Stimulated activated CD8-positive, alpha-beta memory T cell treated with anti-CD3 and anti-CD28 coated beads, Interleukin-4, amount 100 ng/mL, for 4 hours (primary cell): ENCODE measurements around the gene CYB5A.
"Not testable (repeated sequence)": the region's sequence is repeated elsewhere in the genome, so short reads cannot be mapped to it uniquely, and the experiment has no call there.

ENCODE experiments used
- DNase-seq, 2 donors: peaks; one replicate each; pipeline ENCODE4 v3.0.0-alpha.2; 2020; ENCODE audit warnings: low read depth in 2 of 2, low spot score in 1 of 2

CYB5A gene

GRCh38 chr18:74291771-74292540 is at the start of gene CYB5A:
Gene CYB5A (minus strand): TSS chr18:74291963. CDS start chr18:74291875, 88 bp downstream.
- DNase-seq, result peak; percentile 98

- DNase-seq, result no peak
Measured at GRCh38 chr18:74337912-74338309, 46.1 kb upstream of the CYB5A start.

GRCh38 chr18:74337155-74337911 is 45.6 kb upstream of the CYB5A start:
- DNase-seq, result no peak

- DNase-seq, result no peak
Measured at GRCh38 chr18:74336656-74337055, 44.9 kb upstream of the CYB5A start.

GRCh38 chr18:74334242-74334893 is 42.6 kb upstream of the CYB5A start:
- no peak for DNase-seq

- no peak for DNase-seq
Measured at GRCh38 chr18:74333091-74333490, 41.3 kb upstream of the CYB5A start.

- no peak for DNase-seq
Measured at GRCh38 chr18:74331404-74331803, 39.6 kb upstream of the CYB5A start.

- DNase-seq, result no peak
Measured at GRCh38 chr18:74329688-74330205, 38.0 kb upstream of the CYB5A start.

- DNase-seq, result no peak
Measured at GRCh38 chr18:74328206-74328605, 36.4 kb upstream of the CYB5A start.

- DNase-seq, result not testable (repeated sequence)
Measured at GRCh38 chr18:74326791-74327190, 35.0 kb upstream of the CYB5A start.

GRCh38 chr18:74326231-74326630 is 34.5 kb upstream of the CYB5A start:
- DNase-seq, result no peak

- DNase-seq, result no peak
Measured at GRCh38 chr18:74316257-74317170, 24.8 kb upstream of the CYB5A start.

- DNase-seq, result no peak
Measured at GRCh38 chr18:74315464-74316256, 23.9 kb upstream of the CYB5A start, which contains the start of gene C18orf63. Gene C18orf63 (plus strand): TSS chr18:74315839. CDS start chr18:74317866, 2,027 bp downstream.

- DNase-seq, result no peak
Measured at GRCh38 chr18:74314759-74315463, 23.1 kb upstream of the CYB5A start.

GRCh38 chr18:74311000-74311399 is 19.2 kb upstream of the CYB5A start:
- no peak for DNase-seq

GRCh38 chr18:74310411-74310810 is 18.6 kb upstream of the CYB5A start:
- DNase-seq, result no peak

- no peak for DNase-seq
Measured at GRCh38 chr18:74303936-74304335, 12.2 kb upstream of the CYB5A start.

GRCh38 chr18:74303306-74303705 is 11.5 kb upstream of the CYB5A start:
- no peak for DNase-seq

- no peak for DNase-seq
Measured at GRCh38 chr18:74299746-74300145, 8.0 kb upstream of the CYB5A start.
